Mesendoderm (in vitro differentiated cells): ENCODE results near the gene GSTO1.

Experiments used
- DNase-seq: peaks from one replicate; pipeline ENCODE4 v3.0.0; 2013
- H2AK5ac ChIP-seq: 2 replicates; pipeline ENCODE4 v1.6.1; 2013; ENCODE audit warnings: low read length, inconsistent platforms
- H2BK120ac ChIP-seq: 2 replicates; pipeline ENCODE4 v1.6.1; 2013; ENCODE audit warnings: low read depth, mild to moderate bottlenecking, low read length, moderate library complexity, mixed read lengths
- H2BK15ac ChIP-seq: replicated peaks from 2 replicates; pipeline ENCODE4 v1.6.1; 2013; ENCODE audit warnings: low read depth, mild to moderate bottlenecking, moderate library complexity
- H2BK5ac ChIP-seq: 2 replicates; pipeline ENCODE4 v1.6.1; 2013; ENCODE audit warnings: low read length, inconsistent platforms
- H3K18ac ChIP-seq: 2 replicates; pipeline ENCODE4 v1.6.1; 2013; ENCODE audit warnings: mild to moderate bottlenecking, low read length, mixed read lengths
- H3K23ac ChIP-seq: one replicate; pipeline ENCODE4 v1.6.1; 2013; ENCODE audit warnings: low read length
- H3K27ac ChIP-seq: 2 replicates; pipeline ENCODE4 v1.5.1; 2013; ENCODE audit warnings: low read depth, mild to moderate bottlenecking, inconsistent platforms, low read length, moderate library complexity
- H3K27me3 ChIP-seq: 2 replicates; pipeline ENCODE4 v1.6.1; 2013; ENCODE audit warnings: low read length, control low read depth, mild to moderate bottlenecking, inconsistent platforms; ENCODE audit not compliant: insufficient read depth, poor library complexity
- H3K36me3 ChIP-seq: 2 replicates; pipeline ENCODE4 v1.6.1; 2013; ENCODE audit warnings: low read length, inconsistent platforms; ENCODE audit not compliant: control insufficient read depth, insufficient read depth
- H3K4ac ChIP-seq: one replicate; pipeline ENCODE4 v1.6.1; 2013; ENCODE audit warnings: low read depth, mild to moderate bottlenecking, low read length, moderate library complexity
- H3K4me1 ChIP-seq: 2 replicates; pipeline ENCODE4 v1.6.1; 2013; ENCODE audit warnings: low read depth, low read length, inconsistent platforms; ENCODE audit not compliant: control insufficient read depth
- H3K4me2 ChIP-seq: 2 replicates; pipeline ENCODE4 v1.6.1; 2013; ENCODE audit warnings: low read length
- H3K4me3 ChIP-seq: 2 replicates; pipeline ENCODE4 v1.5.1; 2013; ENCODE audit warnings: mild to moderate bottlenecking, low read length
- H3K56ac ChIP-seq: one replicate; pipeline ENCODE4 v1.6.1; 2013; ENCODE audit warnings: low read length
- H3K79me1 ChIP-seq: 2 replicates; pipeline ENCODE4 v1.6.1; 2013; ENCODE audit warnings: low read length, inconsistent platforms
- H3K79me2 ChIP-seq: 2 replicates; pipeline ENCODE4 v1.6.1; 2013; ENCODE audit warnings: mild to moderate bottlenecking, low read length; ENCODE audit not compliant: control insufficient read depth, insufficient read depth
- H3K9ac ChIP-seq: 2 replicates; pipeline ENCODE4 v1.6.1; 2013; ENCODE audit warnings: low read length, inconsistent platforms
- H4K5ac ChIP-seq: one replicate; pipeline ENCODE4 v1.6.1; 2013; ENCODE audit warnings: low read length
- H4K8ac ChIP-seq: one replicate; pipeline ENCODE4 v1.6.1; 2013; ENCODE audit warnings: low read depth, mild to moderate bottlenecking, control low read depth, low read length, moderate library complexity
- WGBS: extraction: QIAGEN DNeasy Blood & Tissue Kit; methylation state at CpG from one replicate; pipeline ENCODE4 v1.1.7; 2013; ENCODE audit warnings: low lambda C conversion rate, missing lambda C conversion rate; ENCODE audit not compliant: insufficient coverage; ENCODE audit errors: extremely low coverage; 5-methylcytosine and 5-hydroxymethylcytosine counted together

The GSTO1 gene

GRCh38 chr10:104277785-104278184 lies 23.1 kb downstream of the GSTO1 start:
- no CpG with 5 or more reads among the region's 2 CpGs for WGBS
- H2BK120ac ChIP-seq = no peak overlapping the region
- H4K5ac ChIP-seq = no peak overlapping the region
- no peaks in the 10 kb centered on the region for H3K79me2 ChIP-seq
- H4K8ac ChIP-seq = no peak overlapping the region
- DNase-seq = no peak
- no peak overlapping the region for H3K4ac ChIP-seq
- H3K27me3 ChIP-seq = no peaks in the 10 kb centered on the region
- H3K18ac ChIP-seq = no peak overlapping the region
- no peak overlapping the region for H2BK15ac ChIP-seq
- H3K9ac ChIP-seq = no peak overlapping the region
- peaks cover 5% of the 10 kb centered on the region for H3K4me1 ChIP-seq
- H3K79me1 ChIP-seq = no peaks in the 10 kb centered on the region
- H3K4me3 ChIP-seq = no peak overlapping the region
- no peak overlapping the region for H3K56ac ChIP-seq
- H2AK5ac ChIP-seq = no peak overlapping the region
- no peak overlapping the region for H3K4me2 ChIP-seq
- H3K36me3 ChIP-seq = no peaks in the 10 kb centered on the region
- H2BK5ac ChIP-seq = no peak overlapping the region
- H3K23ac ChIP-seq = no peak overlapping the region
- H3K27ac ChIP-seq = no peak overlapping the region

- Histone ChIP-seq H2BK15ac (no peak overlapping the region), H3K36me3 (no peaks in the 10 kb centered on the region), H3K4me3 (no peak overlapping the region), H3K27ac (no peak overlapping the region), H3K79me2 (no peaks in the 10 kb centered on the region), H3K56ac (no peak overlapping the region), H4K5ac (no peak overlapping the region), H3K27me3 (no peaks in the 10 kb centered on the region), H2AK5ac (no peak overlapping the region), H3K79me1 (no peaks in the 10 kb centered on the region), H2BK120ac (no peak overlapping the region), H3K4me2 (no peak overlapping the region), H4K8ac (no peak overlapping the region), H3K9ac (no peak overlapping the region), H3K4ac (no peak overlapping the region), H3K4me1 (peaks cover 5% of the 10 kb centered on the region), H3K23ac (no peak overlapping the region), H3K18ac (no peak overlapping the region), H2BK5ac (no peak overlapping the region)
- no CpG with 5 or more reads among the region's 3 CpGs for WGBS
- no peak for DNase-seq
These were observed 25.0 kb downstream of the GSTO1 start for GRCh38 chr10:104279550-104280259.

GRCh38 chr10:104281694-104282093 lies 27.0 kb downstream of the GSTO1 start:
- Histone ChIP-seq H3K27ac (no peak overlapping the region), H4K5ac (no peak overlapping the region), H3K56ac (no peak overlapping the region), H3K4me3 (no peak overlapping the region), H3K79me2 (no peaks in the 10 kb centered on the region), H2BK5ac (no peak overlapping the region), H3K79me1 (no peaks in the 10 kb centered on the region), H3K18ac (no peak overlapping the region), H3K4ac (no peak overlapping the region), H2BK15ac (no peak overlapping the region), H4K8ac (no peak overlapping the region), H3K4me2 (no peak overlapping the region), H2BK120ac (no peak overlapping the region), H3K36me3 (no peaks in the 10 kb centered on the region), H3K27me3 (no peaks in the 10 kb centered on the region), H3K4me1 (no peaks in the 10 kb centered on the region), H3K9ac (no peak overlapping the region), H3K23ac (no peak overlapping the region), H2AK5ac (no peak overlapping the region)
- WGBS = no CpG with 5 or more reads among the region's 3 CpGs
- no peak for DNase-seq

GRCh38 chr10:104284846-104285245 lies 30.2 kb downstream of the GSTO1 start:
- Histone ChIP-seq H3K79me1 (no peaks in the 10 kb centered on the region), H4K5ac (no peak overlapping the region), H3K18ac (no peak overlapping the region), H3K23ac (no peak overlapping the region), H2AK5ac (no peak overlapping the region), H2BK120ac (no peak overlapping the region), H3K27ac (no peak overlapping the region), H3K27me3 (no peaks in the 10 kb centered on the region), H3K4me1 (no peaks in the 10 kb centered on the region), H3K4me2 (no peak overlapping the region), H2BK5ac (no peak overlapping the region), H3K79me2 (no peaks in the 10 kb centered on the region), H3K56ac (no peak overlapping the region), H4K8ac (no peak overlapping the region), H3K9ac (no peak overlapping the region), H3K4ac (no peak overlapping the region), H3K4me3 (no peak overlapping the region), H3K36me3 (no peaks in the 10 kb centered on the region), H2BK15ac (no peak overlapping the region)
- WGBS = no CpG with 5 or more reads among the region's 7 CpGs
- no peak for DNase-seq

- no CpG with 5 or more reads among the region's 2 CpGs for WGBS
- H3K56ac ChIP-seq = no peak overlapping the region
- no peak overlapping the region for H3K18ac ChIP-seq
- H3K9ac ChIP-seq = no peak overlapping the region
- no peak overlapping the region for H3K27ac ChIP-seq
- no peak for DNase-seq
- H3K4me3 ChIP-seq = no peak overlapping the region
- H3K4me2 ChIP-seq = no peak overlapping the region
- no peaks in the 10 kb centered on the region for H3K79me1 ChIP-seq
- no peak overlapping the region for H3K4ac ChIP-seq
- H3K4me1 ChIP-seq = peaks cover 1% of the 10 kb centered on the region
- no peak overlapping the region for H4K5ac ChIP-seq
- H3K36me3 ChIP-seq = no peaks in the 10 kb centered on the region
- H3K23ac ChIP-seq = no peak overlapping the region
- H3K27me3 ChIP-seq = no peaks in the 10 kb centered on the region
- H2BK5ac ChIP-seq = no peak overlapping the region
- no peaks in the 10 kb centered on the region for H3K79me2 ChIP-seq
- H4K8ac ChIP-seq = no peak overlapping the region
- H2AK5ac ChIP-seq = no peak overlapping the region
- no peak overlapping the region for H2BK15ac ChIP-seq
- H2BK120ac ChIP-seq = no peak overlapping the region
These were observed 32.2 kb downstream of the GSTO1 start for GRCh38 chr10:104286939-104287338.

GRCh38 chr10:104288355-104288754 lies 33.7 kb downstream of the GSTO1 start:
- Histone ChIP-seq H3K18ac (no peak overlapping the region), H3K23ac (no peak overlapping the region), H3K36me3 (no peaks in the 10 kb centered on the region), H2AK5ac (no peak overlapping the region), H3K4ac (no peak overlapping the region), H3K9ac (no peak overlapping the region), H2BK120ac (no peak overlapping the region), H3K4me2 (no peak overlapping the region), H2BK15ac (no peak overlapping the region), H4K5ac (no peak overlapping the region), H3K27me3 (no peaks in the 10 kb centered on the region), H3K27ac (no peak overlapping the region), H3K4me1 (peaks cover 1% of the 10 kb centered on the region), H3K56ac (no peak overlapping the region), H4K8ac (no peak overlapping the region), H3K79me2 (no peaks in the 10 kb centered on the region), H2BK5ac (no peak overlapping the region), H3K79me1 (no peaks in the 10 kb centered on the region), H3K4me3 (no peak overlapping the region)
- WGBS = no CpG with 5 or more reads among the region's 1 CpG
- no peak for DNase-seq
